Stimulated activated CD8-positive, alpha-beta memory T cell treated with anti-CD3 and anti-CD28 coated beads, Interleukin-7, amount 100 ng/mL, for 4 hours (primary cell): ENCODE measurements around the gene THEMIS.
"Not testable (repeated sequence)": the region's sequence is repeated elsewhere in the genome, so short reads cannot be mapped to it uniquely, and the experiment has no call there.

Source experiments
- DNase-seq, 2 donors: peaks; one replicate each; pipeline ENCODE4 v3.0.0-alpha.2; 2020; ENCODE audit warnings: low read depth in 2 of 2

The THEMIS gene

GRCh38 chr6:127917766-127918165 lies 16.9 kb upstream of the THEMIS start:
- DNase-seq = no peak

GRCh38 chr6:127914240-127914639 lies 13.4 kb upstream of the THEMIS start:
- no peak for DNase-seq

- DNase-seq = no peak
These were observed 12.1 kb upstream of the THEMIS start for GRCh38 chr6:127912914-127913313.

DNA sequence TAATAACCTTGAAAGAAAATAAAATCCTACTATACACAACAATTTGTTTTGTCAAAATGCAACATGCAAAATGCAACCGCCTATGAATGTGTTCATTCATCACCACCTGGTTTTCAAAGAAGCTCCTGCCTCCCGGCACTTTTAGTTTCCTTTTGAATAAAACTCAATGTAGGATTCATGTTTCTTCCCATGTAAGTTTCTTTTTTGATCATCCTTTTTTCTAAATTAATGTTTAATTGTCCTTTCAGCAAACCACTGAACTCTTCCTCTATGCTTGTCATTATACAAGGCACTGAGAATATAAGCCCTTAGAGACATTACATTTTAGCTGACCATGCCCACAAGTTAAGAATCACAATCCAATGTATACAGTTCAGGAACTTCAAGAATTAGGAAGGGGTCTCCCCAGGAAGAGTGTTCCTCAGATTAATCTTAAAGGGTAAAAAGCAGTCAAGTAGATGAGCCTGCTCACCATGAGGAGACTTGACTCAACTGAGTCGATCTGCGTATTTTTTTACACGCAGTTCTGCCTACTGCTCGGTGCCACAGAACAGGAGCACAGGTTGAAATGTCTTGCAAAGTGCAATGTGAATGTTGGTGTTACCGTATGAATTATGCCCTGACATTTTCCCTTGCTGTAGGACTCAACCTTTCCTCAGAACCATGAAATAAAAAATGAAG lies 7.2 kb upstream of the THEMIS start:
- DNase-seq = no peak

DNA sequence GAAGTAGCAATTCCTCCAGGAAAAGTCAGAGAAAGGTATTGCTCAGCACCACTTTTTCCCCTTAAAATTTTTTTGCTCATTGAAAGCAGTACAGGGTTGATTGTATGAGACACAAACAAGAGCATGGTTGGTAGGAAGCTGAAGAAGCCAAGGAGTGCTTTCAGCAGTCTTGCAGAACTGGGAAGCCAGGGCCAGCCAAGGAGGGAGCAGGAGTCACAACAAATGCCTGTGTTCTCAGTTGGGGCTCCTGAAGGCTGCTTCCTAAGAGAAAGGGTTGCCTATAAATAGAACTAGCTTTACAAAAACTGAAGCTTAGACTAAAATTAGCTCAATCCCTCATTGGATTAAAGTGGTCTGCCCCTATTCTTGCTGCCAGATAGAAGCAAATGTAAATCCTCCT lies 3.3 kb upstream of the THEMIS start:
- DNase-seq = no peak

GRCh38 chr6:127902933-127903332 lies 2.1 kb upstream of the THEMIS start:
- DNase-seq = no peak

DNA sequence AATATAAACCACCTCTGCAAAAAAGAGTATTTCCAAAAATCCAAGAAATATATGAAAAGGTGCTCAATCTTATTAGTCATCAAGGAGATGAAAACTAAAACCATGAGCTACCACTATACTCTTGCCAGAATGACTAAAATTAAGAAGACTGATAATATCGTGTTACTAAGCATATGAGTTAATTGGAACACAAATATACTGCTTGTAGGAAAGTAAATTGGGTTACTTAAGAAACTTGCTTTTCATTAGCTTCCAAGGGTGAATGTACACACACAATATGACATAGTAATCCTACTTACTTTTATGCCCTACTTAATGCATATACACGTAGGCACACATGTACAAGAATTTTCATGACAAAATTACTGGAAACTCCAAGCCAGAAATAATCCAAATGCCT lies 3.4 kb downstream of the THEMIS start:
- DNase-seq = no peak

GRCh38 chr6:127894051-127894450 lies 6.8 kb downstream of the THEMIS start:
- DNase-seq = no peak

DNA sequence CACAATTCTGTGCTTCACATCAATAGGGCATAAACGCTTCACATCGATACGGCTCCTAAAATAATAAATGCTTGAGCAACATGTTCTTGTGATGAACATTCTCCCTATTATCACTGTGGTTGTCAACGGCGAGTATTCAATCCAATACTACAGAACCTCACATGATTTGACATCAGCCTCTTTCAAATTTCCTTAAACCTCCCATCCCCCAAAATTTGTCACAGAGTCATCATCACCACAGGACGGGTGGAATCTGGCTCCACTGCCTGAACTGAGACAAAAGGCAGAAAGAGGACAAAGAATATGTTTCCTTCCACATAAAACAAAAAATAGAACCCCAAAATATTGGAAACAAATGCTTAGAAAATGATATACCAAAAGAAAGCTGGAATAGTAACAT lies 7.3 kb downstream of the THEMIS start:
- DNase-seq = no peak

- no peak for DNase-seq
These were observed 9.0 kb downstream of the THEMIS start for GRCh38 chr6:127891731-127892326.

DNA sequence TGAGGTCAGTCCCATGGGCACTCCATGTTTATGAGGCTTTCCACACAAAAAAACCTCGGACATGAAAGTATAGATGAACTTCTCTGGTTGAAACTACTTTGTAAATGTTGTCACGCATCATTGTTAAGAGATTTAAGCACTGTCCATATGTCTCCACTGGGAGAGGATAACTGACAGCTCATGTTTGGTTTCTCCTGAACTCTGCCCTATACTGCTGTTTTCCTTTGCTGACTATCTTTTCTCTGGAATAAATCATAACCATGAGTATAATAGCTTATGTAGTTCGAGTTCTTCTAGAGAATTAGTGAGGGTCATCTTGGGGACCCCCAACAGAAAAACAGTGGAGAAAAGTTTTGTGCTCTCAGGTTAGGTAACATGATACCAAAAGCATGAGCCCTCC lies 14.3 kb downstream of the THEMIS start:
- DNase-seq = no peak

- no peak for DNase-seq
These were observed 16.7 kb downstream of the THEMIS start for GRCh38 chr6:127884134-127884533.

DNA sequence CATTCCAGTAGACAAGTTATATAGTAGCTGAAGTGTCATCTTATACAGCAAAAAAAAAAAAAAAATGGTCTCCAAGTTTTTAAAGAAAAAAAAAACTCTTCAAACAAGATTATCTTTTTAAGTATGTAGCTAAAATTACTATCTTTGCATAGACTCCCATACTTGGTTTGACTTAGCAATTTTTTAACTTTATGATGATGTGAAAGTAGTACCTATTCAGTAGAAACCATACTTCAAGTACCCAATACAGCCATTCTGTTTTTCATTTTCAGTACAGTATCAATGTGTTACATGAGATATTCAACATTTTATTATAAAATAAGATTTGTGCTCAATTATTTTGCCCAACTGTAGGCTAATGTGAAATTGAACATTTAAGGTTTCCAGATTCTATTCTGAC lies 18.9 kb downstream of the THEMIS start:
- DNase-seq = not testable (repeated sequence)

DNA sequence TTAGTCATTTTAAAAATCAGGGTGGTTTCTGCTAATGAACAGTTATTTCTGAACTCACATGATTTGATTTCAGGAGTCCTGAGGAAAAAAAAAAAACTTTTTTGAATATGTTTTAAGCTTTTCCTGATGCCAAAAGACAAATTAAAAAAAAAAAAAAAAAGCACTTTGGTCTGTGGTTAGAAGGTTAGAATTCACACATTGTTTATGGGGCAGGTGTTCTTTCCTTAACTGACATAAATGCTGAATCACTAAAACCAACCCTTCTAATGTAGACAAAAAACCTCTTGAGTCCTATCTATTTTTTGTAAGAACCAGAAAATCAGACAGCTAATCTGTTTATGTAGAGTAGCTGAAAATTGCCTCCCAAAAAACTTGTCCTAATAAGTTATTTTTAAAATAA lies 20.4 kb downstream of the THEMIS start:
- DNase-seq = no peak

DNA sequence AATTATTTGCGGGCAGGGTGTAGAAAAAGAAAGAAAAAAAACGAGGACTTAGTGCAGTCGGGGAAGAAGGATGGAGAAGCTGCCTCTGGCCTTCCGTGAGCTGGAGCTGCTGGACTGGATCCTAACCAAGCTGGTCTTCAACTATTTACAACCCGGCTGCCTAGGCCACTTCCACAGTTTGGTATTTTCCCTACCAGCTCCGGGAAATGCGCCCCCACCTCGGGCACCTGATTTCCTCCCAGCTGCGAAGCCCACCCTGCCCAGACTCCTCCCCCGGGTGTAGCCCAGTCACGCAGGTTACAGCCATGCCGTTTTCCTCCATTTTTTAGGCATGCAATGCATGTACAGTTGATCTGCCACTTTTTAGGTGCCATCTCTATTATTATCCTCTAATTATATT lies 21.2 kb downstream of the THEMIS start:
- peak; percentile 19 to 37 for DNase-seq

DNA sequence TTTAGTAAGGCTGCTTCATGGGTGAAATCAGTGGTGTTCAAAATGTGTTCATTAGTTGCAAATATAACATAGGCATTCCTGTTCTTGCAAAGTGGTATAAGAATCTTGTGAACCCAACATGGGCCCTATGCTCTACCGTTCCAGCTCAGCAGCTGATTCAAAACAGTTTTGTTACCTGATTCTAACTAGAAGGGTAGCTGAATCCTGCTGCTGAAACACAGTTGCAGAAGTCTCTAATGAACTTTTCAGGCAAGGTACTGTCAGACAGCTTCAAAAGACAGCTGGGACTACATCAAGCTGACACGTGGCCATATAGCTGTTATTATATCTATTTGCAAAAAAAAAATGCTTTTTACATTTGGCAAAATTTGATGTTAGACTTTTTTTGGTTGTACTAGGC lies 22.7 kb downstream of the THEMIS start:
- DNase-seq = no peak

- no peak for DNase-seq
These were observed 23.6 kb downstream of the THEMIS start for GRCh38 chr6:127877231-127877630.

- no peak for DNase-seq
These were observed 31.0 kb downstream of the THEMIS start for GRCh38 chr6:127869772-127870404.

- no peak for DNase-seq
These were observed 31.7 kb downstream of the THEMIS start for GRCh38 chr6:127869183-127869582.

GRCh38 chr6:127868338-127868737 lies 32.5 kb downstream of the THEMIS start:
- no peak for DNase-seq

- DNase-seq = no peak
These were observed 34.1 kb downstream of the THEMIS start for GRCh38 chr6:127866766-127867165.

DNA sequence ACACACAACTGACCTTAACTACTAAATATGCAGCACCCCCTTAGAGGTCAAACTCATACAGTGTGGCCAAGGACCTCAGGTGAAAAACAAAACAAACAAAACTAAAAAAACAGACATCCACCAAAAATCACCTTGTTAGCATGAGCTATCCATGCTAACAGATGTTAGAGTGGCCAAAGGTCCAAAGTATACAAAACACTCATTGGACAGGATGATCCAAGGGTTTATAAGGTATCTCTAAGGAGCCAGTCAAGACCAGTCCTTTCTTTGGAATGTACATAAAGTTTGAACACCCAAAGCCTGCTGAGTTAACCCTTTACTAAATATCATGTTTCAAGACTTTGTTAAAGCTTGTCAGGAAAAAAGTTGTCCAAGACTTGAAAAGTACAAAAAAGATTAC lies 35.8 kb downstream of the THEMIS start:
- no peak for DNase-seq

DNA sequence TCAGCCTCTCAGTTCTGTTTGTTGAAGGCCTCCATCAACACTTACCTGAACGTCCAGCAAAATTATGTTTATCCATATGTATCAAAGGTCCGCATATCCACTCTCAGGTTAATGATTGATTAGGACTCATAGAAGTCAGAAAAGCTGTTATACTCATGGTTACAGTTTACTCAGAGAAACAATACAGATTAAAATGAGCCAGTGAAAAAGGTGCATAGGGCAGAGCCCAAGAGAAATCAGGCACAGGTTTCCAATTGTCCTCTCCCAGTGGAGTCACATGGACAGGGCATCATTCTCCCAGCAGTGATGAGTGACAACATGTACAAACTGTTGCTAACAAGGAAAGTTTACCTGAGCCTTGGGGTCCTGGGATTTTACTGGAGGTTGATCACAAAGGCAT lies 36.2 kb downstream of the THEMIS start:
- no peak for DNase-seq
